Activated gamma-delta T cell (primary cell): ENCODE results near the gene ZNF550.
"Not testable (repeated sequence)": the region's sequence is repeated elsewhere in the genome, so short reads cannot be mapped to it uniquely, and the experiment has no call there.

ENCODE experiments used
- DNase-seq: peaks from one replicate; lab custom pipeline; 2025; lab: John Stamatoyannopoulos, UW

Gene ZNF550

DNA sequence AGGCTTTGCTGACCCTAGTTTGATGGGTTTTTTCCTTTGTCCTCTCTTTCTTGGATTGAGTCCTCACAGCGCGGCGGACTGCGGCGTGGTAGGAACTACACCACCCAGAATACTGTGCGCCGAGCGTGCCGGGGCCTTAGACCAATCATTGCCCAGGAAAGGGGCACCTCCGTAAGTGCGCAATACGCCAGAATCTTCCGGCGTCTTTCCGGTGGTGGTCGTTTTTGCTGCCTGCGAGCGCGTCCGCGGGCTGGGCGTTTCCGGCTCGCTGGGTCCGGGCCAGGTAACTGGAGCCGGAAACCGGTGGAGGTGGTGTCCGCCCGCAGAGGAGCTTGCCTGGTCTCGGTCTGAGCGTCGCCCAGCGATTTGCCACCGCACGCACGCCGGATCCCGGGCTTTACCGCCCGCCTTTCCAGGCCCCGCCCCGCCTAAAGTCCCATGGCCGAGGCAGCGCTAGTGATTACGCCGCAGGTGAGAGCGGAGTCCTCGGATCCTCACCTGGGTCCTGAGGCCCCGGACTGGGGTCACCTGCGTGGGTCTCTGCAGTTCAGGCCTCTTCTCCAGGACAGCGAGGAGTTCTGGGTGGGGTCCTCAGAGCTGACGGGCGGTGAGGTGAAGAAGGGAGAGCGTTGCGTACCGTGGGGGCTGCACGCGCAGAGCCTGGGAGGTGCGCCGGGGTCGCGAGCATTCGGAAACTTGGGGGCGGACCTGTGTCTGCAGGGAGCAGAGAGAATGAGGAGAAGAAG lies 32.4 kb downstream of the ZNF550 start, which contains the start of gene ZNF549:
Gene ZNF549 (plus strand): TSS at position 221 of the 746 bp plus-strand sequence. CDS start 218 bp downstream, at position 439.
- DNase-seq, result peak; percentile 72

DNA sequence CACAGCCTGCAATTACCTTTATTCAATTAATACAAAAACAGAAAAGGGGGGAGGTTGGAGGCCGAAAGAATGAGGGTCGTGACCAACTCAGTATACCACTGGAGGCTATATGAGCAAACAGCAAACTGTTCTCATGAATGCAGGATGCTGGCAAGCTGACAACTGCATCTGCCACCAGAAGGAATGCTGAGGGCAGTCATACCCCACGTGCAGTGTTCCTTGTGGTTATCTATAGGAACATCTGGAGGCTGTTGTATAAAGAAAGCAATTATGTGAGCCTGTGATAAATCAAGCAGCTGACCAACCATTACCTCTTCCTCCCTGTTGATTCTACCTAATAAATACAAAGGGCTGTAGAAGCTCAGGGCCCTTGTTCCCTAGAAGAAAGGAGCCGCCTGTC lies 41.6 kb downstream of the ZNF550 start:
- not testable (repeated sequence) for DNase-seq

DNA sequence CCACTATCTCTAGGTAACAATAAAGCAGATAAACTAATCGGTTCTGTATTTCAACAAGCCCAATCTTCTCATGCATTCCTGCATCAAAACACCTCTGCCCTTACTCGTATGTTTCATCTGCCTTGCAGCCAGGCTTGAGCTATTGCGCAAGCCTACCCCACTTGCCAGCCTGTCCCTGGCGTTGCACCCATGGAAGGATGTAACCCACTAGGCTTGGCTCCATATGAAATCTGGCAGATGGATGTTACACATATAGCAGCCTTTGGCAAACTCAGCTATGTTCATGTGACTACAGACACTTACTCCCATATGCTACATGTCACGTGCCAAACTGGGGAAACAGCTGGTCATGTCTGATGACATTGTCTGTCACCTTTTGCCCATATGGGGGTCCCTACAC lies 44.4 kb downstream of the ZNF550 start:
- no peak for DNase-seq

- DNase-seq, result no peak
Measured at GRCh38 chr19:57512845-57513244, 46.8 kb downstream of the ZNF550 start.

DNA sequence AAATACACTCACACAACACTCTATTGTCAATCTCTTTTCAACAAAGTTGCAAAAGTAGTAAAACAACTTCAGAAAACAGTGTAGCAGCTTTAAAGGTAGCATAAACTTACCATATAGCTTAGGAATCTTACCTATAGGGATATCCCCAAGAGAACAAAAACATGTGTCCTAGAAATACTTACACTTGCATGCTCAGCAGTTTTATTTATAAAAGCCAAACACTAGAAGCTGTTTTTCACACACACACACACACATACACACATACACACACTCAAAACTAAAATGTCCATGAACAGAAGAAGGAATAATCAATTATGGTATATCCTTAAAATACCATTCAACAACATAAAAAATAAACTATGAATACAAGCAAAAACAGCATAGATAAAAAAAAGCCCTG lies 48.2 kb downstream of the ZNF550 start:
- no peak for DNase-seq

DNA sequence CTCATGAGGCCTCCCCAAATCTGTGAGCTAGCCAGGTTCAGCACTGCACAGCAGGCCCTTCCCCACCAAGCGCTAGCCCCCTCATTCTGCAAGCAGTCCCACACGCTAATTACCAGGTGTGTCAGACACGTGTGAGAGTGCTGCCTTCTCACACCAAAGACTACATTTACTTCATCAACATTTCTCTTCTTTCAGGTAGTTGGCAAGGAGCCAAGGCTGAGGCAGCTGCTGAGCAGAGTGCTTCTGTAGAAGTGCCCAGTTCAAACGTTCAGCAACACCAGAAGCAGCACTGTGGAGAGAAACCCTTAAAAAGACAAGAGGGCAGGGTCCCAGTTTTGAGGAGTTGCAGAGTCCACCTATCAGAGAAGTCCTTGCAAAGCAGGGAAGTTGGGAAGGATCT lies 53.5 kb downstream of the ZNF550 start:
- no peak for DNase-seq

- not testable (repeated sequence) for DNase-seq
Measured at GRCh38 chr19:57500400-57500799, 59.3 kb downstream of the ZNF550 start.

DNA sequence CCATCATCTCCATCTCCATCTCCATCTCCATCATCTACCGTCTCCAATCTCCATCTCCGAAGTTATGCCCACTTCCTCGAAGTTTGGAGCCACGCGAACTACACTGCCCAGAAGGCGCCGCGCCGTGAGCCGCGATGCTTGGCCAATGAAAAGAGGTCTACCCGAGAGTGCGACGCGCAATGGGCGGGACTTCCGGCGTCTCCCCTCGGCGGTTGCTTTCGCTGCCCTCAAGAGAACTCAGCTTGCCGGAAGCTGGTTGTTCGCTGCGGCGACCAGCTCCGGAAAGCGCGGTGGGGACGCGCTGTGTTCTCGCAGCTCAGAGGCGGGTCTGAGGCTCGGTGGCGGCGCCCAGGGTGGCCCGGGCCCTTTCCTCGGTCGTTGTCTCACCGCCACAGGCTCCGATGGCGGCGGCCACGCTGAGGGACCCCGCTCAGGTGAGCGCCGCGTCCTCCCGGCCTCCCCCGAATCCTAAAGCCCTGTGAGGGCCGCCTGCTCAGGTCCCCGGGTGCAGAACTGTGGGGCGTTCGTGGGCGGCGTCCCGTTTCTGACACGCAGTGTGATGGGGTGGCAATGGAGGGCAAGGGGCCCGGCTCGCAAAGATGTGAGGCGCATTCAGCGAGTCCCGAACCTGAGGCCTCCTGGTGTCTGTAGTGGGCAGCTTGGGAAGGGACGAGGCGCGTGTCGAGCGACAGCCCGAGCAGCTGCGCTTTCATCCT lies 59.8 kb downstream of the ZNF550 start, which contains the start of gene ZNF773:
Gene ZNF773 (plus strand): TSS at position 259 of the 716 bp plus-strand sequence. CDS start 143 bp downstream, at position 402.
- DNase-seq, result peak; percentile 88

- DNase-seq, result not testable (repeated sequence)
Measured at GRCh38 chr19:57499332-57499679, 60.4 kb downstream of the ZNF550 start.

DNA sequence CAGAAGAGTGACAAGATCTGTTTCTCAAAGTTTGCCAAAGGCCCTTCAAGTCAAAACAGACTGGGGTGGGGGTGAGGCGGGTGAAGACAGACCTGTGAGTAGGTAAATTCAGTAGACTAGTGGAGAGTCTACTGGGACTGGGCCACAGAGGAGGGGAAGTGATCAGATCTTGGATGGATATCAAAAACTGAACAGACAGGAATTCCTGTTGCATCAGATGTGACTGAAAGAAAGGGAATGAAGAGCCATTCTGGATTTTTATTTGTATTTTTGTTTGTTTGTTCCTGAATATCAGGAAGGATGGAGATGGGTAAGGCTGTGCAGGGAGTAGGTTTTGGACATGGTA lies 71.4 kb downstream of the ZNF550 start:
- not testable (repeated sequence) for DNase-seq

DNA sequence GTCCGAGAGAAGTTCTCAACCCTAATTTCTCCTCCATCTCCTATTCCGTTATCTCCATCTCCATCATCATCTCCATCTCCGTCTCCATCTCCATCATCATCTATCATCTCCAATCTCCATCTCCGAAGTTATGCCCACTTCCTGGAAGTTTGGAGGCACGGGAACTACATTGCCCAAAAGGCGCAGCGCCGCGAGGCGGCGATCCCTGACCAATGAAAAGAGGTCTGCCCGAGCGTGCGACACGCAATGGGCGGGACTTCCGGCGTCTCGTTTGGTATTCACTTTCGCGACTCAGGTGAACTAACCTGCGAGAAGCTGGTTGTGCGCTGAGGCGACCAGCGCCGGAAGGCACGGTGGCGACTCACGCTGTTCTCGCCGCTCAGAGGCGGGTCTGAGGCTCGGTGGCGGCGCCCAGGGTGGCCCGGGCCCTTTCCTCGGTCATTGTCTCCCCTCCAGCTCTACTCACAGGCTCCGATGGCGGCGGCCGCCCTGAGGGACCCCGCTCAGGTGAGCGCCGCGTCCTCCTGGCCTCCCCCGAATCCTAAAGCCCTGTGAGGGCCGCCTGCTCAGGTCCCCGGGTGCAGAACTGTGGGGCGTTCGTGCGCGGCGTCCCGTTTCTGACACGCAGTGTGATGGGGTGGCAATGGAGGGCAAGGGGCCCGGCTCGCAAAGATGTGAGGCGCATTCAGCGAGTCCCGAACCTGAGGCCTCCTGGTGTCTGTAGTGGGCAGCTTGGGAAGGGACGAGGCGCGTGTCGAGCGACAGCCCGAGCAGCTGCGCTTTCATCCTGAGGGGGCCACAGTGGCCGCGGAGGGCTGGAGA lies 72.0 kb downstream of the ZNF550 start, which contains the start of gene ZNF419:
Gene ZNF419 (plus strand): TSS at position 274 of the 822 bp plus-strand sequence. CDS start 201 bp downstream, at position 475.
- peak; percentile 68 for DNase-seq
